ENCODE results near the gene ALK.

The ALK gene

DNA sequence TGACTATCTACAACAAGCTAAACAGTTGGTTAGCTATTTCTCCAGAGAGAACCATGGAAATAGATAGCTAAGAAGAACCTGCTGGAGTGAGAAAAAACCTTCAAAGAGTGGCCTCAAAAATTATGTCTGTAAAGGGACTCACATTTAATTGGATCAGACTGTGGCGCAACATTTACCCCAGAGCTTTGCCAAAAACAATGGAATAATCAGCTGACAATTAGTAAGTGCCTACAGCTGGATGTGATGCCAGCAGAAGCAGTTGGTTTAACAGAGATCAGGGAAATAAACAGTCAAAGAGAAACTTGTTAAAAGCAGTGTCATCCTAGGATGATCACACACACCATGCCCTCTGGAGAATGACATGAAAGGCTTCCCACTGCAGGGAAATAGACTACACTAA is 495.5 kb downstream of the ALK start:
- Histone ChIP-seq H3K9ac (ENCODE audit: low read length) (no peak overlapping the region), H3K4me3 (ENCODE audit: low read length) (no peak overlapping the region), H3K27ac (ENCODE audit: low read length) (no peak overlapping the region), H3K27me3 (replicated peaks; ENCODE audit: insufficient read depth, low read length) (no peaks in the 10 kb centered on the region), H2AFZ (ENCODE audit: low read length) (no peak overlapping the region), H3K4me2 (ENCODE audit: low read depth, low read length) (no peak overlapping the region), H3K36me3 (replicated peaks; ENCODE audit: insufficient read depth, low read length) (no peaks in the 10 kb centered on the region), H3K9me3 (replicated peaks; ENCODE audit: insufficient read depth, low read length) (no peaks in the 10 kb centered on the region), H3K79me2 (ENCODE audit: low read length) (no peaks in the 10 kb centered on the region), H4K20me1 (ENCODE audit: insufficient read depth, low read length) (no peaks in the 10 kb centered on the region), H3F3A (ENCODE audit: insufficient read depth, low read length) (no peaks in the 10 kb centered on the region), H3K9me2 (replicated peaks; ENCODE audit: insufficient read depth, low read length) (no peaks in the 10 kb centered on the region; the same call in 1 of the 2 replicates), H3K4me1 (ENCODE audit: low read length) (no peaks in the 10 kb centered on the region)
- no peak for DNase-seq
- no peak for TF ChIP-seq EZH2phosphoT487 (IDR thresholded peaks at IDR 0.05; ENCODE audit: low read length)
- no peak for TF ChIP-seq EZH2 (optimal IDR thresholded peaks at IDR 0.05; ENCODE audit: low read depth, low read length)
- no peak for TF ChIP-seq CTCF (IDR thresholded peaks at IDR 0.05; ENCODE audit: low read length)

DNA sequence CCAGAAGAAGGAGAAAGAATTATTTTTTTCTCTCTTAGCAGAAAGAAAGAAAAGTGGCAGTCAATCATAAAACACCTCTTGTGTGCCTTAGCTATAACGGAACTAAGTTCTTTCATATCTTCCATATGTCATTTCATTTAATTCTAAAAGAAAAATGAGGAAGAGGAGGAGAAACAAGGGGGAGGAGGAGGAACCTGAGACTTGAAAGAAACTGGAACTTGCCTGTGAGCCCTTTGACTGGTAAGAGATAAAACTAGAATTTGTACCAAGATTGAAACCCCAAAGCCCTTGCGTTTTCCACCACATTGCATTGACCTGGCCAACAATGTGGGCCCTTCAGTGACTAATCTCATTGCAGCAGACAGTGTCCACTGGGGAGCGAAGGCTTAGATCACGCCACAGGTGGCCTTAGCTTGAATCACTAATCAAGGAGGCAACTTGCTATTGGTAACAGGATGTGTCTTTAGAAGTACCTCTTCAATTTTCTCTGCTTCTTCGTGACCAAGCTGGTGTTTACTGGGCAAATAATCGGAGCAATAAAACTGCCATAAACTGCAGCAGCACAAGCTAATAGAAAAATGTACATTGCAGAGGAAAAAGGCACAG is 498.2 kb downstream of the ALK start:
- no peaks in the 10 kb centered on the region for H3K4me1 ChIP-seq (ENCODE audit: low read length)
- H3K4me2 ChIP-seq (ENCODE audit: low read depth, low read length), result no peak overlapping the region
- no peak overlapping the region for H3K4me3 ChIP-seq (ENCODE audit: low read length)
- TF ChIP-seq EZH2 (optimal IDR thresholded peaks at IDR 0.05; ENCODE audit: low read depth, low read length) (no peak), EZH2phosphoT487 (IDR thresholded peaks at IDR 0.05; ENCODE audit: low read length) (no peak), CTCF (IDR thresholded peaks at IDR 0.05; ENCODE audit: low read length) (no peak)
- H3K36me3 ChIP-seq (replicated peaks; ENCODE audit: insufficient read depth, low read length), result no peaks in the 10 kb centered on the region
- H3K9ac ChIP-seq (ENCODE audit: low read length), result no peak overlapping the region
- no peaks in the 10 kb centered on the region for H3F3A ChIP-seq (ENCODE audit: insufficient read depth, low read length)
- no peaks in the 10 kb centered on the region for H3K27me3 ChIP-seq (replicated peaks; ENCODE audit: insufficient read depth, low read length)
- H3K79me2 ChIP-seq (ENCODE audit: low read length), result no peaks in the 10 kb centered on the region
- no peak for DNase-seq
- no peaks in the 10 kb centered on the region; the same call in 1 of the 2 replicates for H3K9me2 ChIP-seq (replicated peaks; ENCODE audit: insufficient read depth, low read length)
- no peaks in the 10 kb centered on the region for H3K9me3 ChIP-seq (replicated peaks; ENCODE audit: insufficient read depth, low read length)
- H3K27ac ChIP-seq (ENCODE audit: low read length), result no peak overlapping the region
- H4K20me1 ChIP-seq (ENCODE audit: insufficient read depth, low read length), result no peaks in the 10 kb centered on the region
- H2AFZ ChIP-seq (ENCODE audit: low read length), result no peak overlapping the region

DNA sequence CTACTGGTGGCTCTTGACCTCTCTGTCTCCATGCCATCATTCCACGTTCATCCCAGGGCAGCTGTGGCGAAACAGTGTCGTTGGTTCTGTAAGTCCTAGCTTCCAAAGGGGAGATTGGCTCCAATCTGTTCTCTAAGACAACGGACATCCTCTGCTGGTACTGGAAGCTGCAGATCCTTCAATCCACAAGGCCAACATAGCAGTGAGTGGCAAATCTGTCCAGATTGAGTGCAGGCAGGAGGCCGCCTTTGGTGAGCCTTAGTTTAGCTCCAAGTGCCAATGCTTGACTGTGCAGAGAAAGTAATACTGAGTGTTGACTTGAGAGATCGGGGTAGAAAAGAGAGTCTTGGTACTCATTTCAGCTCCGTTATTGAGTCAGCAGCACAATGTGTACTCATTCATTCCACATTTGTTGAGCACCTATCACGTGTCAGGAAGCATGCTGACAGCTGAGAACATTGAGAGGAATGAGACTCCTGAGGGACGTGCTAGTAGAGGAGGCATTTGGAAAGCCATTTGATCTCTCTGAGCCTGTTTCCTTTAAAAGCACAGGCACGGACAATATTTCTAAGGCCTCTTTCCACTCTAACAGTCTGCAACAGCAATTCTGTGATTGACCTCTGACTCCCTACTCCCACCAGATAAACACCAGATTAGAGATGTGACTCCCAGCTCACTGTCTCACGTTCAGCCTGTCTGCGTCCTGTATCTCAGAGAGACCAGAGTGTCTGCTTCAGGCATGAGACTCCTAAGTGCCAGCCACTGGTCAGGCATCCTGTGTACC is 500.2 kb downstream of the ALK start:
- no peak overlapping the region for H2AFZ ChIP-seq (ENCODE audit: low read length)
- H3K27me3 ChIP-seq (replicated peaks; ENCODE audit: insufficient read depth, low read length), result no peaks in the 10 kb centered on the region
- no peak overlapping the region for H3K4me3 ChIP-seq (ENCODE audit: low read length)
- H3K27ac ChIP-seq (ENCODE audit: low read length), result no peak overlapping the region
- TF ChIP-seq EZH2phosphoT487 (IDR thresholded peaks at IDR 0.05; ENCODE audit: low read length), result no peak
- TF ChIP-seq CTCF (IDR thresholded peaks at IDR 0.05; ENCODE audit: low read length), result no peak
- TF ChIP-seq EZH2 (optimal IDR thresholded peaks at IDR 0.05; ENCODE audit: low read depth, low read length), result no peak
- H3K79me2 ChIP-seq (ENCODE audit: low read length), result no peaks in the 10 kb centered on the region
- H3K36me3 ChIP-seq (replicated peaks; ENCODE audit: insufficient read depth, low read length), result no peaks in the 10 kb centered on the region
- no peak overlapping the region for H3K9ac ChIP-seq (ENCODE audit: low read length)
- H3K9me2 ChIP-seq (replicated peaks; ENCODE audit: insufficient read depth, low read length), result no peaks in the 10 kb centered on the region
- no peaks in the 10 kb centered on the region for H3K4me1 ChIP-seq (ENCODE audit: low read length)
- no peaks in the 10 kb centered on the region for H4K20me1 ChIP-seq (ENCODE audit: insufficient read depth, low read length)
- DNase-seq, result no peak
- no peak overlapping the region for H3K4me2 ChIP-seq (ENCODE audit: low read depth, low read length)
- H3F3A ChIP-seq (ENCODE audit: insufficient read depth, low read length), result no peaks in the 10 kb centered on the region
- no peaks in the 10 kb centered on the region for H3K9me3 ChIP-seq (replicated peaks; ENCODE audit: insufficient read depth, low read length)
